Astrocyte of the cerebellum (primary cell): ENCODE measurements around the gene ECE2.

Experiments used
- DNase-seq: peaks from one replicate; pipeline ENCODE4 v3.0.0-alpha.2; 2011; ENCODE audit warnings: low read depth
- H3K4me3 ChIP-seq: 2 replicates; pipeline ENCODE4 v1.5.1; 2011; ENCODE audit warnings: mild to moderate bottlenecking, low read depth, low read length, moderate library complexity
- CTCF ChIP-seq: IDR thresholded peaks from 2 replicates; pipeline ENCODE4 v1.5.1; 2012; ENCODE audit warnings: low read length, low read depth, moderate library complexity, mild to moderate bottlenecking; ENCODE audit errors: missing control alignments
- in situ Hi-C: cut with HindIII; loops from 2 replicates; pipeline ENCODE4 v1.10.0; 2017; ENCODE audit warnings: low sequenced_read_pairs

ECE2 gene

DNA sequence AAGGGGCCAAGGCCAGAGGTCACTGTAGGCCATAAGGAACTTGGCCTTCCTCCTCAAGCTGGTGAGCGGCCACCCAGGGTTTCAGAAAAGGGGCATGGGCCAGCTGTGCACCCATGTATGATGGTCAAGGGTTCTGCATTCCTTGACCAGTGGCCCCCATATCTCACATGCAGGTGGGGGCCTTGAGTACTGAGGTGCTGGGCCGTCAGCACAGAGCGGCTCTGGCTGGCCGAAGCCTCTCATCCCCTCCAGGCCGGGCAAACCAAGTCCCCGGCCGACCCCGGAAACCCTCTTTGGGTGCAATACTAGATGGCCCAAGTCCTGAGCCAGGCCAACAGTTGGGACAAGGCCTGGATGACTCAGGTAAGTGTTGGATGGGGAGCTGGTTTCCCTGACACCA, 36.6 kb upstream of the ECE2 start:
- in situ Hi-C loops, result loop anchor here (25.0 kb wide), 1 partner anchor 352 kb away; the partner anchor contains the start of gene PARL
- TF ChIP-seq CTCF, result no peak
- H3K4me3 ChIP-seq, result no peak overlapping the region
- no peak for DNase-seq

DNA sequence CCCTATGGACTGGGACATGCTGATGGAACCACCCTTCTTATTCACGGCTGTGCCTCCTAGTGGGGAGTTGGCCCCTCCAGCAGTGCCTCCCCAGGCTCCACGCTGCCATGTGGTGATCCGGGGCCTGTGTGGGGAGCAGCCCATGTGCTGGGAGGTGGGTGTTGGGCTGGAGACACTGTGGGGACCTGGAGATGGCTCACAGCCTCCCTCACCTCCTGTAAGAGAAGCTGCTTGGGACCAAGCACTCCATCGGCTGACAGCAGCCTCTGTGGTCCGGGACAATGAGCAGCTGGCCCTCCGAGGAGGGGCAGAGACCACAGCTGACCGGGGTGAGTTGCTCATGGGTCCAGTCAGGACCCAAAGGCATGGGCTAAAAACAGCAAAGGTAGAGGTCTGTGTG, 36.1 kb upstream of the ECE2 start:
- DNase-seq, result no peak
- in situ Hi-C loops, result loop anchor here (25.0 kb wide), 1 partner anchor 352 kb away; the partner anchor contains the start of gene PARL
- H3K4me3 ChIP-seq, result no peak overlapping the region
- no peak for TF ChIP-seq CTCF

DNA sequence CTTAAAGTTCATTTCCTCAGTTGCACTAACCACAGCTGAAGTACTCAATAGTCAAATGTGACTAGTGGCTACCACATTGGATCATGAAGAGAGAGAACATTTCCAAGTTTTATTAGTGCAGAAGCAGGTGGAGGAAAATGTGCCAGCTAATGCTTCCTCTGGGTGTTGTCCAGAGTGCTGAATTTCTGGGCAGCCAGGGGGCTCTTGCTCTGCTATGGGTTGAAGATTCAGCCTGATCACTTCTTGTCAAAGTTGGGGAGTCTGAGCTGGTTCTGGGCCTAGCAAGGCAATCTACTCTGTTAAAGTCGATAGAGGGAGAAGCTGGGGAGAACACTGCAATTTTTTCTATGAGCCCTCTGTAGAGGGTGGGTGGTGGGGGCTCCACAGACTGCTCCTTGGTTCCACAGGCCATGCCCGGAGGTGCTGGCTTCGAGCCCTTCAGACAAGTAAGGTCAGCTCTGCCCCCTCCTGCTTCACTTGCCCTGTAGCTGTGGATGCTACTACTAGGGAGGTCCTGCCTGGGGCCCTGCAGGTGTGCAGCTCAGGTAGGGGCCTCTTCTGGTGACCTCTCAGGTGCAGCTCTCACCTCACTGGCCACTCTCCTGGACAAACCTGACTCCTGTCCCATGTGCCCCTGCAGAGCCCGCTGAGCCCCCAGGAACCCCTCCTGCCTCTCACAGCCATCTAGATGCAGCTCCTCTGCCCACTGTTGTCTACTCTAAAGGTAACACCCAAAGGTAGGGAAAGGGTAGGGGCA, 35.3 kb upstream of the ECE2 start:
- DNase-seq, result no peak
- H3K4me3 ChIP-seq, result no peak overlapping the region
- in situ Hi-C loops, result loop anchor here (25.0 kb wide), 1 partner anchor 353 kb away; the partner anchor contains the start of gene PARL
- no peak for TF ChIP-seq CTCF

- DNase-seq, result no peak
- in situ Hi-C loops, result loop anchor here (25.0 kb wide), 1 partner anchor 354 kb away; the partner anchor contains the start of gene PARL
- no peak for TF ChIP-seq CTCF
- H3K4me3 ChIP-seq, result no peak overlapping the region
Measured at GRCh38 chr3:184241141-184241446, 34.7 kb upstream of the ECE2 start.

DNA sequence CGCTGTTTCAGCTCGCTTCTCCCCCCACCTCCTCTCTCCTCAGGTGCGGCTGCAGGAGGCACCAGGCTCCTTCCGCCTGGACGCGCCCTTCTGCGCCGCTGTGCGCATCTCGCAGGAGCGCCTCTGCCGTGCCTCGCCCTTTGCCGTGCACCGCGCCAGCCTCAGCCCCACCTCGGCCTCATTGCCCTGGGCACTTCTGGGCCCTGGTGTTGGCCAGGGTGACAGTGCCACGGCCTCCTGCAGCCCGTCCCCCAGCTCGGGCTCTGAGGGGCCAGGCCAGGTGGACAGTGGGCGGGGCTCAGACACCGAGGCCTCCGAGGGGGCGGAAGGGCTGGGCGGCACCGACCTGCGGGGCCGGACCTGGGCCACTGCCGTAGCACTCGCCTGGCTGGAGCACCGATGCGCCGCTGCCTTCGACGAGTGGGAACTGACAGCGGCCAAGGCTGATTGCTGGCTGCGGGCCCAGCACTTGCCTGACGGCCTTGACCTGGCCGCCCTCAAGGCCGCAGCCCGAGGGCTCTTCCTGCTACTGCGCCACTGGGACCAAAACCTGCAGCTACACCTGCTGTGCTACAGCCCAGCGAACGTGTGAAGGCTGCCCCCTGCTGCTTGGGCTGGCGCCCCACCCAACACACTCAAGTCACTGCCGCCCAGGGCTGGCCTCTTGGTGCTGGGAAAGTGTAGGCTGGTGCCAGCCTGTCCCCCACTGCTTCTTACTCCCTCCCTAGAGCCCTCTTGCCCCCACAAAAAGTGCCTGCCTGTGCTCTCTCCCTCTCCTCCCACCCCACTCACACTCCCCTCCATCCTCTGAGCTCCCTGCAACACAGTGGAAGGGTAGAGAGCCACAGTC, 34.1 kb upstream of the ECE2 start:
- in situ Hi-C loops, result loop anchor here (25.0 kb wide), 1 partner anchor 354 kb away; the partner anchor contains the start of gene PARL
- TF ChIP-seq CTCF, result peak; percentile 33
- H3K4me3 ChIP-seq, result no peak overlapping the region
- DNase-seq, result no peak

DNA sequence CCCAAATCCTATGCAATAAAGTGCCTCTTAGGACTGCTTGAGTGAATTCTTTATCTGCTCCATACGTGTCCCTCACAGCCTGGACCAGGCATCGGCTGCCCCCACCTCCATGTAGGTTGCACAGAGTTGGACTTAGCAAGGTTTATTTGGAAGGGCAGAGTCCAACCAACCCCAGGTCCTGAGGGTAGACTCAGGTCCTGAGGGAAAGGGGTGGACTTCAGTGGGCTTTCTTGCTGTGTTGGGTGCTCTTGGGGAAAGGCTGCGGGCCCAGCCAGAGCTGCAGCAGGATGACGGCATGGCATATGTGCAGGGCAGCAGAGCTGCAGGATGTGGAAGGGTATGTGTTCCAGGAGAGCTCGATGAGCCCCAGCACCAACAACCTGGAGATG, 33.5 kb upstream of the ECE2 start:
- no peak for DNase-seq
- no peak for TF ChIP-seq CTCF
- no peak overlapping the region for H3K4me3 ChIP-seq
- in situ Hi-C loops, result loop anchor here (25.0 kb wide), 1 partner anchor 355 kb away; the partner anchor contains the start of gene PARL
